ENCODE data around the gene PDZD7.

- TF ChIP-seq CTCF (IDR thresholded peaks at IDR 0.05): no peak
- TF ChIP-seq POLR2A (IDR thresholded peaks at IDR 0.05): no peak
Observed at GRCh38 chr10:101061624-101062231, 30.8 kb upstream of the PDZD7 start, which contains the start of gene KAZALD1.
